IMR-90 (cell line): ENCODE results near the gene BCL7A. TPM values are rescaled to one million over a fixed set of nuclear protein-coding genes. Genes with fewer than 3 reads are reported as not detected.

Experiments used
- ATAC-seq: fragments of 200-7000 bp; cut with Tn5 transposase; 2 replicates; pipeline ENCODE4 v1.9.1; 2020; ENCODE audit warnings: low read depth, mild to moderate bottlenecking, moderate library complexity
- BruUV-seq: library from RNA; stranded (reverse); fragments of 400-500 nt; replicated peaks from 2 replicates; lab custom pipeline; 2021; lab: Mats Ljungman, UMichigan
- CTCF ChIA-PET: fragments of 300-600 bp; formaldehyde crosslinking; extraction: SDS; loops from one replicate; lab custom pipeline; 2021; ENCODE audit warnings: antibody characterized with exemption; lab: Yijun Ruan, JAX
- POLR2A ChIA-PET: fragments of 300-600 bp; sonication (Branson Sonifier 250); formaldehyde crosslinking; loops from one replicate; lab custom pipeline; 2022; ENCODE audit warnings: antibody characterized with exemption; ENCODE audit not compliant: unreplicated experiment; lab: Charles Lee
- DNase-seq: peaks from one replicate; pipeline ENCODE4 v3.0.0; 2013
- H2AFZ ChIP-seq: replicated peaks from 2 replicates; pipeline ENCODE3; 2013; ENCODE audit warnings: low read length, mild to moderate bottlenecking; ENCODE audit not compliant: poor library complexity
- H2AK5ac ChIP-seq: 2 replicates; pipeline ENCODE4 v1.6.1; 2013; ENCODE audit warnings: low read depth, low read length, inconsistent platforms
- H2AK9ac ChIP-seq: replicated peaks from 2 replicates; pipeline ENCODE3; 2013; ENCODE audit warnings: mild to moderate bottlenecking, low read depth, low read length, moderate library complexity; ENCODE audit not compliant: poor library complexity
- H2BK120ac ChIP-seq: 2 replicates; pipeline ENCODE4 v1.6.1; 2013; ENCODE audit warnings: low read depth, low read length, inconsistent platforms
- H2BK15ac ChIP-seq: 3 replicates; pipeline ENCODE4 v1.6.1; 2013; ENCODE audit warnings: low read depth, low read length, inconsistent platforms
- H2BK20ac ChIP-seq: 2 replicates; pipeline ENCODE4 v1.6.1; 2013; ENCODE audit warnings: low read depth, mild to moderate bottlenecking, inconsistent platforms, low read length, moderate library complexity
- H2BK5ac ChIP-seq: 2 replicates; pipeline ENCODE4 v1.6.1; 2013; ENCODE audit warnings: mild to moderate bottlenecking, low read depth, low read length, inconsistent platforms; ENCODE audit not compliant: poor library complexity, severe bottlenecking
- H3K14ac ChIP-seq: replicated peaks from 2 replicates; pipeline ENCODE4 v1.6.1; 2013; ENCODE audit warnings: low read depth, low read length, inconsistent platforms
- H3K18ac ChIP-seq: 2 replicates; pipeline ENCODE4 v1.6.1; 2013; ENCODE audit warnings: low read depth, low read length, control low read depth
- H3K23ac ChIP-seq: 2 replicates; pipeline ENCODE4 v1.6.1; 2013; ENCODE audit warnings: low read depth, low read length, inconsistent platforms
- H3K27ac ChIP-seq: 2 replicates; pipeline ENCODE4 v1.5.1; 2013; ENCODE audit warnings: mild to moderate bottlenecking, control low read depth, low read length; ENCODE audit not compliant: insufficient read depth
- H3K27me3 ChIP-seq: 2 replicates; pipeline ENCODE4 v1.6.1; 2013; ENCODE audit warnings: low read length; ENCODE audit not compliant: control insufficient read depth, insufficient read depth
- H3K36me3 ChIP-seq: 2 replicates; pipeline ENCODE4 v1.6.1; 2013; ENCODE audit warnings: low read length, mixed read lengths; ENCODE audit not compliant: control insufficient read depth, insufficient read depth
- H3K4ac ChIP-seq: 2 replicates; pipeline ENCODE4 v1.6.1; 2013; ENCODE audit warnings: low read depth, low read length, inconsistent platforms
- H3K4me1 ChIP-seq: 2 replicates; pipeline ENCODE4 v1.6.1; 2013; ENCODE audit warnings: low read length, mixed read lengths; ENCODE audit not compliant: control insufficient read depth, insufficient read depth
- H3K4me2 ChIP-seq: 2 replicates; pipeline ENCODE4 v1.6.1; 2013; ENCODE audit warnings: low read depth, mild to moderate bottlenecking, control low read depth, low read length, moderate library complexity
- H3K4me3 ChIP-seq: 2 replicates; pipeline ENCODE4 v1.5.1; 2013; ENCODE audit warnings: low read depth, mild to moderate bottlenecking, control low read depth, low read length, moderate library complexity; ENCODE audit not compliant: insufficient read depth
- H3K56ac ChIP-seq: 2 replicates; pipeline ENCODE4 v1.6.1; 2013; ENCODE audit warnings: low read length, inconsistent platforms; ENCODE audit not compliant: insufficient read depth; ENCODE audit errors: extremely low read depth
- H3K79me1 ChIP-seq, 2 experiments: 2 replicates each; pipeline ENCODE4 v1.6.1; 2013; ENCODE audit warnings: low read length in 2 of 2, inconsistent platforms in 1 of 2, low read depth in 1 of 2
- H3K9ac ChIP-seq: 2 replicates; pipeline ENCODE4 v1.6.1; 2013; ENCODE audit warnings: low read depth, low read length, control low read depth
- H3K9me1 ChIP-seq: 2 replicates; pipeline ENCODE4 v1.6.1; 2013; ENCODE audit warnings: low read length, inconsistent platforms; ENCODE audit not compliant: insufficient read depth
- H3K9me3 ChIP-seq: 2 replicates; pipeline ENCODE4 v1.6.1; 2013; ENCODE audit warnings: low read length; ENCODE audit not compliant: control insufficient read depth, insufficient read depth
- H4K20me1 ChIP-seq: 2 replicates; pipeline ENCODE4 v1.6.1; 2013; ENCODE audit warnings: low read length, inconsistent platforms; ENCODE audit not compliant: insufficient read depth
- H4K5ac ChIP-seq: 2 replicates; pipeline ENCODE4 v1.6.1; 2013; ENCODE audit warnings: mild to moderate bottlenecking, low read depth, low read length, control low read depth
- H4K8ac ChIP-seq, 2 experiments: 2 replicates each; pipeline ENCODE4 v1.6.1; 2013; ENCODE audit warnings: low read depth in 2 of 2, low read length in 2 of 2, control low read depth in 1 of 2, inconsistent platforms in 1 of 2
- H4K91ac ChIP-seq: 2 replicates; pipeline ENCODE4 v1.6.1; 2013; ENCODE audit warnings: low read depth, low read length, inconsistent platforms; ENCODE audit not compliant: insufficient read depth
- BHLHE40 ChIP-seq: fragments of 150-350 bp; IDR thresholded peaks from 2 replicates; pipeline ENCODE4 v1.6.1; 2016; ENCODE audit warnings: mild to moderate bottlenecking, low read depth, low read length
- CHD1 ChIP-seq: IDR thresholded peaks from 2 replicates; pipeline ENCODE4 v1.6.1; 2012; ENCODE audit warnings: low read depth, low read length, improper control_type of control experiment
- NFE2L2 ChIP-seq: fragments of 150-350 bp; IDR thresholded peaks from 2 replicates; pipeline ENCODE4 v1.6.1; 2016; ENCODE audit warnings: low read depth, mild to moderate bottlenecking, low read length
- RAD21 ChIP-seq: IDR thresholded peaks from 2 replicates; pipeline ENCODE4 v1.6.1; 2012; ENCODE audit warnings: low read length, improper control_type of control experiment
- WGBS, 2 experiments: methylation state at CpG; one replicate each; pipeline versions ENCODE4 v1.1.5 to v1.1.7; 2013; ENCODE audit warnings: missing lambda C conversion rate in 2 of 2; ENCODE audit not compliant: insufficient read length in 1 of 2; ENCODE audit errors: extremely low coverage in 2 of 2; 5-methylcytosine and 5-hydroxymethylcytosine counted together
- dilution Hi-C: fragments of 300-500 bp; cut with HindIII; formaldehyde crosslinking; loops from one replicate; pipeline ENCODE4 v1.14.3; 2018; ENCODE audit warnings: low sequenced_read_pairs; ENCODE audit not compliant: unreplicated experiment
- in situ Hi-C: fragments of 300-500 bp; cut with MboI; formaldehyde crosslinking; loops from 3 replicates; pipeline ENCODE4 v1.14.3; 2019; ENCODE audit warnings: low sequenced_read_pairs, inconsistent platforms, mixed read lengths
- intact Hi-C: fragments of 100-400 bp; cut with micrococcal nuclease; formaldehyde crosslinking; loops from 2 replicates; pipeline ENCODE4 v1.10.0; 2022
- polyA plus RNA-seq, 3 experiments: library from polyadenylated mRNA; depleted of rRNA; stranded (reverse); fragments of >200 nt; gene quantifications; 2 replicates each; pipeline ENCODE4 v1.2.3, GENCODE V29; 2012; ENCODE audit warnings: low replicate concordance in 1 of 3
- total RNA-seq: library from RNA; depleted of rRNA; stranded (reverse); fragments of >200 nt; gene quantifications from 2 replicates; pipeline ENCODE4 v1.2.3, GENCODE V29; 2012
- TF ChIP-seq, protein P1 (sequence below): fragments of 150-350 bp; IDR thresholded peaks from 2 replicates; pipeline ENCODE4 v1.6.1; 2016; ENCODE audit warnings: low read depth, mild to moderate bottlenecking, low read length, moderate library complexity, borderline replicate concordance

BCL7A gene
- total and polyA plus RNA-seq, 2 of the 4 experiments (the other 2 are of a cell fraction), result 5.6 to 7.9 TPM

- intact Hi-C loops, result no loop called here
- peaks cover 9% of the 10 kb centered on the region; the same call in 1 of the 2 replicates for H3K36me3 ChIP-seq
- POLR2A ChIA-PET, result no interaction called here
- H2BK5ac ChIP-seq, result no peak overlapping the region
- no peak overlapping the region for H3K23ac ChIP-seq
- H3K18ac ChIP-seq, result no peak overlapping the region
- no peak for ATAC-seq
- no peaks in the 10 kb centered on the region for H3K27me3 ChIP-seq
- no peak overlapping the region for H4K8ac ChIP-seq
- TF ChIP-seq, protein P1, sequence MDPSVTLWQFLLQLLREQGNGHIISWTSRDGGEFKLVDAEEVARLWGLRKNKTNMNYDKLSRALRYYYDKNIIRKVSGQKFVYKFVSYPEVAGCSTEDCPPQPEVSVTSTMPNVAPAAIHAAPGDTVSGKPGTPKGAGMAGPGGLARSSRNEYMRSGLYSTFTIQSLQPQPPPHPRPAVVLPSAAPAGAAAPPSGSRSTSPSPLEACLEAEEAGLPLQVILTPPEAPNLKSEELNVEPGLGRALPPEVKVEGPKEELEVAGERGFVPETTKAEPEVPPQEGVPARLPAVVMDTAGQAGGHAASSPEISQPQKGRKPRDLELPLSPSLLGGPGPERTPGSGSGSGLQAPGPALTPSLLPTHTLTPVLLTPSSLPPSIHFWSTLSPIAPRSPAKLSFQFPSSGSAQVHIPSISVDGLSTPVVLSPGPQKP, result no peak
- TF ChIP-seq NFE2L2 (no peak), RAD21 (no peak), CHD1 (no peak), BHLHE40 (no peak)
- dilution Hi-C loops, result no loop called here
- CTCF ChIA-PET, result no interaction called here
- no peak overlapping the region for H2BK120ac ChIP-seq
- no peak overlapping the region for H3K4me3 ChIP-seq
- no peak overlapping the region for H3K4ac ChIP-seq
- no peak for DNase-seq
- in situ Hi-C loops, result loop anchor here (5.0 kb wide), 2 partner anchors 60 to 135 kb away; no protein-coding TSS in a partner anchor
- H3K14ac ChIP-seq, result no peak overlapping the region
- no peak overlapping the region for H2AK9ac ChIP-seq
- no peak overlapping the region for H2AFZ ChIP-seq
- no peak overlapping the region for H3K9ac ChIP-seq
- no peak overlapping the region for H4K5ac ChIP-seq
- no peak overlapping the region for H2AK5ac ChIP-seq
- no peaks in the 10 kb centered on the region for H4K20me1 ChIP-seq
- no peak overlapping the region for H4K91ac ChIP-seq
- no peaks in the 10 kb centered on the region for H3K9me3 ChIP-seq
- BruUV-seq, result no TSS peak
- H2BK20ac ChIP-seq, result no peak overlapping the region
- 100% methylated on average over 2 of the region's 3 CpGs; no CpG with 5 or more reads in 1 of the 2 experiments for WGBS, 2 experiments
- H2BK15ac ChIP-seq, result no peak overlapping the region
- 0 out of 4 replicates have a peak, but pooled peaks cover 0 to 3% of the 10 kb centered on the region in 2 experiments for H3K79me1 ChIP-seq
- no peaks in the 10 kb centered on the region for H3K9me1 ChIP-seq
- H3K56ac ChIP-seq, result no peak overlapping the region
- no peak overlapping the region for H3K4me2 ChIP-seq
- H3K4me1 ChIP-seq, result peaks cover 10% of the 10 kb centered on the region
- H3K27ac ChIP-seq, result no peak overlapping the region
These were observed 36.1 kb downstream of the BCL7A start for GRCh38 chr12:122057769-122058168.
